Mesendoderm (in vitro differentiated cells): Measurements from ENCODE around the gene CYTH3.
"Not testable (repeated sequence)": the region's sequence is repeated elsewhere in the genome, so short reads cannot be mapped to it uniquely, and the experiment has no call there.

Experiments used
- DNase-seq: peaks from one replicate; pipeline ENCODE4 v3.0.0; 2013
- H2AK5ac ChIP-seq: 2 replicates; pipeline ENCODE4 v1.6.1; 2013; ENCODE audit warnings: low read length, inconsistent platforms
- H2BK120ac ChIP-seq: 2 replicates; pipeline ENCODE4 v1.6.1; 2013; ENCODE audit warnings: low read depth, mild to moderate bottlenecking, low read length, moderate library complexity, mixed read lengths
- H2BK15ac ChIP-seq: replicated peaks from 2 replicates; pipeline ENCODE4 v1.6.1; 2013; ENCODE audit warnings: low read depth, mild to moderate bottlenecking, moderate library complexity
- H2BK5ac ChIP-seq: 2 replicates; pipeline ENCODE4 v1.6.1; 2013; ENCODE audit warnings: low read length, inconsistent platforms
- H3K18ac ChIP-seq: 2 replicates; pipeline ENCODE4 v1.6.1; 2013; ENCODE audit warnings: mild to moderate bottlenecking, low read length, mixed read lengths
- H3K23ac ChIP-seq: one replicate; pipeline ENCODE4 v1.6.1; 2013; ENCODE audit warnings: low read length
- H3K27ac ChIP-seq: 2 replicates; pipeline ENCODE4 v1.5.1; 2013; ENCODE audit warnings: low read depth, mild to moderate bottlenecking, inconsistent platforms, low read length, moderate library complexity
- H3K27me3 ChIP-seq: 2 replicates; pipeline ENCODE4 v1.6.1; 2013; ENCODE audit warnings: low read length, control low read depth, mild to moderate bottlenecking, inconsistent platforms; ENCODE audit not compliant: insufficient read depth, poor library complexity
- H3K36me3 ChIP-seq: 2 replicates; pipeline ENCODE4 v1.6.1; 2013; ENCODE audit warnings: low read length, inconsistent platforms; ENCODE audit not compliant: control insufficient read depth, insufficient read depth
- H3K4ac ChIP-seq: one replicate; pipeline ENCODE4 v1.6.1; 2013; ENCODE audit warnings: low read depth, mild to moderate bottlenecking, low read length, moderate library complexity
- H3K4me1 ChIP-seq: 2 replicates; pipeline ENCODE4 v1.6.1; 2013; ENCODE audit warnings: low read depth, low read length, inconsistent platforms; ENCODE audit not compliant: control insufficient read depth
- H3K4me2 ChIP-seq: 2 replicates; pipeline ENCODE4 v1.6.1; 2013; ENCODE audit warnings: low read length
- H3K4me3 ChIP-seq: 2 replicates; pipeline ENCODE4 v1.5.1; 2013; ENCODE audit warnings: mild to moderate bottlenecking, low read length
- H3K56ac ChIP-seq: one replicate; pipeline ENCODE4 v1.6.1; 2013; ENCODE audit warnings: low read length
- H3K79me1 ChIP-seq: 2 replicates; pipeline ENCODE4 v1.6.1; 2013; ENCODE audit warnings: low read length, inconsistent platforms
- H3K79me2 ChIP-seq: 2 replicates; pipeline ENCODE4 v1.6.1; 2013; ENCODE audit warnings: mild to moderate bottlenecking, low read length; ENCODE audit not compliant: control insufficient read depth, insufficient read depth
- H3K9ac ChIP-seq: 2 replicates; pipeline ENCODE4 v1.6.1; 2013; ENCODE audit warnings: low read length, inconsistent platforms
- H4K5ac ChIP-seq: one replicate; pipeline ENCODE4 v1.6.1; 2013; ENCODE audit warnings: low read length
- H4K8ac ChIP-seq: one replicate; pipeline ENCODE4 v1.6.1; 2013; ENCODE audit warnings: low read depth, mild to moderate bottlenecking, control low read depth, low read length, moderate library complexity
- WGBS: extraction: QIAGEN DNeasy Blood & Tissue Kit; methylation state at CpG from one replicate; pipeline ENCODE4 v1.1.7; 2013; ENCODE audit warnings: low lambda C conversion rate, missing lambda C conversion rate; ENCODE audit not compliant: insufficient coverage; ENCODE audit errors: extremely low coverage; 5-methylcytosine and 5-hydroxymethylcytosine counted together

CYTH3 gene

DNA sequence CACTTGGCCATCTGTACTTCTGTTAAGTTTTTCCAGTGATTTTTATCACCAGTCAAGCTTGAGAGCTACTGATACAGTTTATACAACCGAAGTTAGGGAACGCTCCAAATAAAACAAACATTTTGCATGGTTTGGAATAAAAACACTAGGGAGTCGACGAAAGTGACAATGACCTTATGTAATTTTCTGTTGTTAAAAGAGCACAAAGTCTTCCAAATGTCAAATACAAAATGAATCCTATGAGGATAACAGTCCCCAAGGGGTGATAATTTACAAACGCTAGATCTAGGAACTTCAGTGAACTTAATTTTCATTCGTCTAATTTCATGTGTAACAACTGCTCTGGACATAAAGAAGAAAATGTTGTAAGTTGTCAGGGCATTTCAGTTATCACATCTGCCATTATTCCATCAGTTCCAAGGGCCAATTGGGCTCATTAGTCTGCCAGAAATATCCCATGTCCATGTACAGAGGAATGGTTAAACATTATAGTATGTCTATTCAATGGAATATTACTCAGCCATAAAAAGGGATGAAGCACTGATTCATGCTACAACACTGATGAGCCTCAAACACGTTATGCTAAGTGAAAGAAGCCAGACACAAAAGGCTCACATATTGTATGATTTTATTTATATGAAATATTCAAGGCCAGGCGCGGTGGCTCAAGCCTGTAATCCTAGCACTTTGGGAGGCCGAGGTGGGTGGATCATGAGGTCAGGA is 38.0 kb upstream of the CYTH3 start:
- H3K9ac ChIP-seq: no peak overlapping the region
- no peaks in the 10 kb centered on the region for H3K27me3 ChIP-seq
- no peaks in the 10 kb centered on the region for H3K36me3 ChIP-seq
- H3K4me3 ChIP-seq: no peak overlapping the region
- H3K56ac ChIP-seq: no peak overlapping the region
- no peaks in the 10 kb centered on the region for H3K79me1 ChIP-seq
- no peak for DNase-seq
- no peak overlapping the region for H3K4ac ChIP-seq
- no peaks in the 10 kb centered on the region for H3K4me1 ChIP-seq
- H4K5ac ChIP-seq: no peak overlapping the region
- no peak overlapping the region for H3K23ac ChIP-seq
- H4K8ac ChIP-seq: no peak overlapping the region
- H2BK5ac ChIP-seq: no peak overlapping the region
- no peak overlapping the region for H2BK120ac ChIP-seq
- no peak overlapping the region for H3K18ac ChIP-seq
- H3K4me2 ChIP-seq: no peak overlapping the region
- no peak overlapping the region for H2BK15ac ChIP-seq
- no peak overlapping the region for H3K27ac ChIP-seq
- no peak overlapping the region for H2AK5ac ChIP-seq
- no CpG with 5 or more reads among the region's 10 CpGs for WGBS
- H3K79me2 ChIP-seq: no peaks in the 10 kb centered on the region

DNA sequence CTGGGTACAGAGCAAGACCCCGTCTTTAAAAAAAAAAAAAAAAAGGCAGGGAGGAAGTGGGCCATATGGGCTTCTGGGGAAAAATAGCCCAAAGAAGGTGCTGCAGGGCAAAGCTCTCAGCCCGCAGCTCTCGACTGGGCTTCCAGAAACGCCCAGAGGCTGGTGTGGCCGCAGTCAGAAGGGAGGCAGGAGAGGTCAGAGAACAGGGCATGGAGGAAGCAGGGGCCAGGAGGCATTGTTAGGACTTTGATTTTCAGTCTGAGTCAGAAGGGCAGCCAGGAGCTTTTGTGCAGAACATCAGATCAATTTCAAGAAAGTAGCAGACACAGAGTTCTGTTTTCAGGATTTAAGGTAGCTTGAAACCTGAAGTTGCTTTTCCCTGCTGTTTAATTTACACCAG is 35.3 kb upstream of the CYTH3 start:
- Histone ChIP-seq H2BK15ac (no peak overlapping the region), H2BK120ac (no peak overlapping the region), H3K4ac (no peak overlapping the region), H3K9ac (no peak overlapping the region), H3K23ac (no peak overlapping the region), H3K4me2 (no peak overlapping the region), H3K36me3 (no peaks in the 10 kb centered on the region), H3K27ac (no peak overlapping the region), H3K79me1 (no peaks in the 10 kb centered on the region), H4K8ac (no peak overlapping the region), H2AK5ac (no peak overlapping the region), H3K18ac (no peak overlapping the region), H3K56ac (no peak overlapping the region), H2BK5ac (no peak overlapping the region), H4K5ac (no peak overlapping the region), H3K79me2 (no peaks in the 10 kb centered on the region), H3K27me3 (no peaks in the 10 kb centered on the region), H3K4me1 (no peaks in the 10 kb centered on the region), H3K4me3 (no peak overlapping the region)
- DNase-seq: no peak
- no CpG with 5 or more reads among the region's 5 CpGs for WGBS

DNA sequence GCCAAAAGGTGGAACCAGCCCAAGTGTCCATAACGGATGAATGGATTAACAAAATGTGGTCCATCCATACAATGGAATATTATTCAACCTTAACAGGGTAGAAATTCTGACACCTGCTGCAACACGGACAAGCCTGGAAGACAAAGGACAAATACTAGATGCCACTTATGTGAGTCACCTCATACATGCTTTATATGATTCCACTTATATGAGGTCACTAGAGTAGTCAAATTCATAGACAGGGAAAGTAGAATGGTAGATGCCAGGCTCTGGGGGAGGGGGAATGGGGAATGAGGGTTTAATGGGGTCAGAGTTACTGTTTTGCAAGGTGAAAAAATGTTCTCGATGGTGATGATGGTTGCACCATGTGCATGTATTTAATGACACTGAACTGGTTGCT is 34.0 kb upstream of the CYTH3 start:
- no peaks in the 10 kb centered on the region for H3K79me2 ChIP-seq

DNA sequence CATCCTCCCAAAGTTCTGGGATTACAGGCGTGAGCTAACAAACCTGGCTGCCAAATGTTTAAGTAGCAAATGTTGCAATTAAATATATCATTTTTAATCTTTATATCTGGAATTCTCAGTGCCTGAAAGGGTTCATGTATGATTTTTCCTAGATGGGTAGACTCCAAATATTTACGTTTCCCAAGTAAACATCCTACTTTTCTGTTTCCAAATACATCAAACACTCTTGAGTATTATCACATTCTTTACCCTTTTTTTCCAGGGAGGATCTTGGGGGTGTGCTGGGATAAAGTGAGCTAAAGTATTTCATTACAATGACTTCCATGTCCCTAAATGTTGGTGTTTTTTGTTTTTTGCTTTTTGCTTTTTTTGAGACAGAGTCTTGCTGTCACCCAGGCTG is 32.9 kb upstream of the CYTH3 start:
- Histone ChIP-seq H3K9ac (no peak overlapping the region), H3K36me3 (no peaks in the 10 kb centered on the region), H3K4ac (no peak overlapping the region), H3K79me2 (no peaks in the 10 kb centered on the region), H3K27ac (no peak overlapping the region), H3K4me3 (no peak overlapping the region), H2BK15ac (no peak overlapping the region), H3K18ac (no peak overlapping the region), H4K8ac (no peak overlapping the region), H2BK5ac (no peak overlapping the region), H4K5ac (no peak overlapping the region), H2BK120ac (no peak overlapping the region), H3K56ac (no peak overlapping the region), H3K27me3 (no peaks in the 10 kb centered on the region), H3K4me1 (no peaks in the 10 kb centered on the region), H3K23ac (no peak overlapping the region), H3K4me2 (no peak overlapping the region), H2AK5ac (no peak overlapping the region), H3K79me1 (no peaks in the 10 kb centered on the region)
- no CpG with 5 or more reads among the region's 2 CpGs for WGBS
- DNase-seq: no peak

More for the DNA sequence above, 34.0 kb upstream of the CYTH3 start:
- no peak overlapping the region for H2BK5ac ChIP-seq
- no CpG with 5 or more reads among the region's 3 CpGs for WGBS
- H3K4ac ChIP-seq: no peak overlapping the region
- H3K4me1 ChIP-seq: no peaks in the 10 kb centered on the region
- H4K8ac ChIP-seq: no peak overlapping the region
- H3K18ac ChIP-seq: no peak overlapping the region
- H3K79me1 ChIP-seq: no peaks in the 10 kb centered on the region
- H2BK15ac ChIP-seq: no peak overlapping the region
- no peak overlapping the region for H3K23ac ChIP-seq
- H3K9ac ChIP-seq: no peak overlapping the region
- DNase-seq: no peak
- H3K4me2 ChIP-seq: no peak overlapping the region
- no peak overlapping the region for H3K56ac ChIP-seq
- no peak overlapping the region for H3K4me3 ChIP-seq
- no peak overlapping the region for H2AK5ac ChIP-seq
- no peak overlapping the region for H3K27ac ChIP-seq
- no peak overlapping the region for H2BK120ac ChIP-seq
- H3K36me3 ChIP-seq: no peaks in the 10 kb centered on the region
- H3K27me3 ChIP-seq: no peaks in the 10 kb centered on the region
- H4K5ac ChIP-seq: no peak overlapping the region

DNA sequence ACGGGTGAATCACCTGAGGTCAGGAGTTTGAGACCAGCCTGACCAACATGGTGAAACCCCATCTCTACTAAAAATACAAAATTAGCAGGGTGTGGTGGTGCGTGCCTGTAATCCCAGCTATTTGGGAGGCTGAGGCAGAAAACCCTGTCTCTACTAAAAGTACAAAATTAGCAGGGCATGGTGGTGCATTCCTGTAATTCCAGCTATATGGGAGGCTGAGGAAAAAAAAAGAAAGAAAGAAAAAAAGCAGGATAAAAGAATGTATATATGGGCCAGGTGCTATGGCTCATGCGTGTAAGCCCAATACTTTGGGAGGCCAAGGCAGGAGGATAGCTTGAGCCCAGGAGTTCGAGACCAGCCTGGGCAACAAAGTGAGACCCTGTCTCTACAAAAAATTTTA is 29.0 kb upstream of the CYTH3 start:
- H3K18ac ChIP-seq, H3K27me3 ChIP-seq, DNase-seq, H3K23ac ChIP-seq, H4K5ac ChIP-seq, H3K79me2 ChIP-seq, H3K4me2 ChIP-seq, H2AK5ac ChIP-seq, H4K8ac ChIP-seq, H3K36me3 ChIP-seq, H3K79me1 ChIP-seq, H2BK120ac ChIP-seq, H2BK5ac ChIP-seq, H3K4me1 ChIP-seq, H3K27ac ChIP-seq, H2BK15ac ChIP-seq, H3K4me3 ChIP-seq, H3K56ac ChIP-seq, H3K4ac ChIP-seq, H3K9ac ChIP-seq: not testable (repeated sequence)
- WGBS: no CpG with 5 or more reads among the region's 4 CpGs

DNA sequence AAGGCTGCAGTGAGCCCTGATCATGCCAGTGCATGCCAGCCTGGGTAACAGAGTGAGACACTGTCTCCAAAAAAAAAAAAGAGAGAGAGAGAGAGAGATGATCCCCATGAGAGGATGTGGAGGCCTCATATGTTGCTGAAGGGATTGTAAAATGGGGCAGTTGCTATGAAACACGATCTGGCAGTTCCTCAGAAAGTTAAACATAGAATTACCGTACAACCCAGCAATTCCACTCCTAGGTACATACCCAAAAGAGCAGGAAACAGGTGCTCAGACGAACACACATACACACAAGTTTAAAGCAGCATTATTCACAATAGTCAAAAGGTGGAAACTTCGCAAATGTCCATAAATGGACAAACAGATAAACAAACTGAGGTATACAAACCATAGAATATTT is 27.4 kb upstream of the CYTH3 start:
- no peak overlapping the region for H4K5ac ChIP-seq
- no peak overlapping the region for H3K4me2 ChIP-seq
- H3K18ac ChIP-seq: no peak overlapping the region
- H3K4ac ChIP-seq: no peak overlapping the region
- no peak overlapping the region for H3K56ac ChIP-seq
- H2BK5ac ChIP-seq: no peak overlapping the region
- no peak overlapping the region for H4K8ac ChIP-seq
- H2BK15ac ChIP-seq: no peak overlapping the region
- H3K27ac ChIP-seq: no peak overlapping the region
- no peaks in the 10 kb centered on the region for H3K79me1 ChIP-seq
- WGBS: no CpG with 5 or more reads among the region's 4 CpGs
- DNase-seq: no peak
- H3K4me3 ChIP-seq: no peak overlapping the region
- H3K36me3 ChIP-seq: no peaks in the 10 kb centered on the region
- no peak overlapping the region for H2BK120ac ChIP-seq
- H3K9ac ChIP-seq: no peak overlapping the region
- no peaks in the 10 kb centered on the region for H3K27me3 ChIP-seq
- H3K23ac ChIP-seq: no peak overlapping the region
- H3K4me1 ChIP-seq: no peaks in the 10 kb centered on the region
- H3K79me2 ChIP-seq: no peaks in the 10 kb centered on the region
- no peak overlapping the region for H2AK5ac ChIP-seq
